Endothelial cell (in vitro differentiated cells): ENCODE results near the gene TTC8. TPM values are rescaled to one million over a fixed set of nuclear protein-coding genes. Genes with fewer than 3 reads are reported as not detected.

Experiments used
- DNase-seq: peaks from one replicate; pipeline ENCODE4 v3.0.0; 2021; ENCODE audit warnings: low spot score
- H3K27ac Mint-ChIP-seq: one replicate; pipeline ENCODE4 v1.8.0; 2021; ENCODE audit warnings: mixed read lengths, inconsistent platforms; ENCODE audit not compliant: unreplicated experiment
- H3K27me3 Mint-ChIP-seq: one replicate; pipeline ENCODE4 v1.8.0; 2021; ENCODE audit warnings: mild to moderate bottlenecking, moderate library complexity, mixed read lengths, inconsistent platforms; ENCODE audit not compliant: unreplicated experiment
- H3K36me3 Mint-ChIP-seq: one replicate; pipeline ENCODE4 v1.8.0; 2021; ENCODE audit warnings: mild to moderate bottlenecking, low read depth, mixed read lengths, inconsistent platforms; ENCODE audit not compliant: unreplicated experiment
- H3K4me1 Mint-ChIP-seq: one replicate; pipeline ENCODE4 v1.8.0; 2021; ENCODE audit warnings: mild to moderate bottlenecking, mixed read lengths, inconsistent platforms; ENCODE audit not compliant: unreplicated experiment
- H3K4me3 Mint-ChIP-seq: one replicate; pipeline ENCODE4 v1.8.0; 2021; ENCODE audit warnings: mild to moderate bottlenecking, mixed read lengths, inconsistent platforms; ENCODE audit not compliant: unreplicated experiment
- H3K9me3 Mint-ChIP-seq: one replicate; pipeline ENCODE4 v1.8.0; 2021; ENCODE audit warnings: mixed read lengths, inconsistent platforms; ENCODE audit not compliant: unreplicated experiment
- CTCF ChIP-seq: fragments of 200-600 bp; sonication (generic); IDR thresholded peaks from one replicate; pipeline ENCODE4 v1.5.0; 2021; ENCODE audit warnings: antibody characterized with exemption; ENCODE audit not compliant: unreplicated experiment
- total RNA-seq: library from RNA; stranded (reverse); fragmentation: NEBNext Ultra II Directional; extraction: Animal tissue kit (Norgen Biotek cat#: 25700); gene quantifications from one replicate; pipeline ENCODE4 v1.2.1, GENCODE V29; 2021; ENCODE audit not compliant: unreplicated experiment

Gene TTC8
- total RNA-seq, 1 donor from 2014 or later = 10.0 TPM

DNA sequence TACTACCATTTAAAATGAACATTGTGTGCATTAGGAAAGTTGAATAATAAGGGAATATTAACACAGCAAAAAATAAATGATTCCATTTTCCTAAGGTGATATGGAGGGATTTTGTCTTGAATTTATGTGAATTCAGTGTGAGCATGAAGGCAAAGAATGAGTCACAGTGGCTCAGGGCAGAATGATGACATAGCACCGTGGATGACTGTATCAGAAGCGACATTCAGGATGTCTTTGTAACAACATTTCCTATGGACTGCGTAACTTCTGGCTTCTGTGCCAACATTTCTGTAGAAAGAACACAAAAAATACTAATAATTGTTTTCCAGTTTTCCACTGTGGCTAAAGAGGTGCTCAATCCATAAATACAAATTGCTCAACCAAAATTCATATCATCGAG, 54.6 kb downstream of the TTC8 start:
- Mint-ChIP-seq H3K27ac (no peak overlapping the region), H3K36me3 (peaks cover 16% of the 10 kb centered on the region), H3K9me3 (no peaks in the 10 kb centered on the region), H3K4me3 (no peak overlapping the region), H3K27me3 (no peaks in the 10 kb centered on the region), H3K4me1 (no peaks in the 10 kb centered on the region)
- no peak for TF ChIP-seq CTCF
- DNase-seq = no peak

GRCh38 chr14:88882236-88882635, 57.8 kb downstream of the TTC8 start:
- Mint-ChIP-seq H3K36me3 (peaks cover 16% of the 10 kb centered on the region), H3K4me1 (no peaks in the 10 kb centered on the region), H3K4me3 (no peak overlapping the region), H3K9me3 (no peaks in the 10 kb centered on the region), H3K27me3 (no peaks in the 10 kb centered on the region), H3K27ac (no peak overlapping the region)
- no peak for DNase-seq
- no peak for TF ChIP-seq CTCF

- no peaks in the 10 kb centered on the region for H3K36me3 Mint-ChIP-seq
- no peaks in the 10 kb centered on the region for H3K4me1 Mint-ChIP-seq
- H3K27ac Mint-ChIP-seq = no peak overlapping the region
- no peak overlapping the region for H3K4me3 Mint-ChIP-seq
- H3K9me3 Mint-ChIP-seq = no peaks in the 10 kb centered on the region
- H3K27me3 Mint-ChIP-seq = no peaks in the 10 kb centered on the region
- DNase-seq = no peak
- no peak for TF ChIP-seq CTCF
These were observed 70.7 kb downstream of the TTC8 start for GRCh38 chr14:88895116-88895515.

DNA sequence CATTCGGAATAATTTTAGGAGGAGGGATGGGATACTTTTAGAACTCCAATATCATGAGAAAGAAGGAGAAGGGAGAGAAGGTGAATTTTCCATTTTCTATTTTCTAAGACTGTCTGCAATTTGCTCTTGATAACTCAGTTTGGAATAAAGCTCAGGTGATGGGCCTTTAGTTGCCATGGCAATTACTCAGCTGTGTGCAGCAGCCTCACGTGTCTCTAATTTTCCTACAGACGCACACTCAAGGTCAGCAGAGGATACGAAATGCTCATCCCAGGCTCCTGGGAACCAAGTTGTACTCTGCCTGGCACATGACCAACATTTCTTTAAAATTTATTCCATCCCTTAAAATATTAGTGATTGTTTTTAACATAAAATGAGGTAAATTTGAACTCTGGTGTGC, 76.7 kb downstream of the TTC8 start:
- DNase-seq = no peak
- H3K4me1 Mint-ChIP-seq = no peaks in the 10 kb centered on the region
- H3K9me3 Mint-ChIP-seq = no peaks in the 10 kb centered on the region
- no peaks in the 10 kb centered on the region for H3K27me3 Mint-ChIP-seq
- no peak overlapping the region for H3K4me3 Mint-ChIP-seq
- H3K27ac Mint-ChIP-seq = no peak overlapping the region
- TF ChIP-seq CTCF = no peak
- H3K36me3 Mint-ChIP-seq = no peaks in the 10 kb centered on the region

GRCh38 chr14:88901991-88902390, 77.5 kb downstream of the TTC8 start:
- Mint-ChIP-seq H3K27ac (no peak overlapping the region), H3K4me3 (no peak overlapping the region), H3K27me3 (no peaks in the 10 kb centered on the region), H3K4me1 (no peaks in the 10 kb centered on the region), H3K36me3 (no peaks in the 10 kb centered on the region), H3K9me3 (no peaks in the 10 kb centered on the region)
- TF ChIP-seq CTCF = no peak
- DNase-seq = no peak
